Activated naive CD4-positive, alpha-beta T cell treated with anti-CD3 and anti-CD28 coated beads for 36 hours (primary cell): Measurements from ENCODE around the gene EPHA6. TPM values are rescaled to one million over a fixed set of nuclear protein-coding genes. Genes with fewer than 3 reads are reported as not detected.
"Not testable (repeated sequence)": the region's sequence is repeated elsewhere in the genome, so short reads cannot be mapped to it uniquely, and the experiment has no call there.

ENCODE experiments used
- CTCF ChIA-PET: fragments of 350-600 bp; sonication (Branson Sonifier 250); formaldehyde crosslinking; loops from one replicate; lab custom pipeline; 2021; ENCODE audit warnings: antibody characterized with exemption; lab: Charles Lee
- DNase-seq: peaks from one replicate; pipeline ENCODE4 v3.0.0-alpha.2; 2020
- H3K27ac Mint-ChIP-seq: one replicate; pipeline ENCODE4 v1.8.0; 2021; ENCODE audit warnings: mild to moderate bottlenecking, mixed read lengths
- H3K27me3 Mint-ChIP-seq: one replicate; pipeline ENCODE4 v1.8.0; 2021; ENCODE audit warnings: low read depth, mixed read lengths
- H3K36me3 Mint-ChIP-seq: one replicate; pipeline ENCODE4 v1.8.0; 2021; ENCODE audit warnings: low read depth, mixed read lengths
- H3K4me1 Mint-ChIP-seq: one replicate; pipeline ENCODE4 v1.8.0; 2021; ENCODE audit warnings: low read depth, mixed read lengths
- H3K4me3 Mint-ChIP-seq: one replicate; pipeline ENCODE4 v1.8.0; 2021; ENCODE audit warnings: mild to moderate bottlenecking, moderate library complexity, mixed read lengths
- H3K9me3 Mint-ChIP-seq: one replicate; pipeline ENCODE4 v1.8.0; 2021; ENCODE audit warnings: mixed read lengths
- intact Hi-C: fragments of 100-400 bp; cut with micrococcal nuclease; formaldehyde crosslinking; loops from one replicate; pipeline ENCODE4 v1.15.1; 2023
- total RNA-seq, 2 experiments: library from RNA; stranded (reverse); gene quantifications; one replicate each; pipeline ENCODE4 v1.2.3, GENCODE V29; 2021

Gene EPHA6
- total RNA-seq, 2 experiments from 2014 or later, result not detected

DNA sequence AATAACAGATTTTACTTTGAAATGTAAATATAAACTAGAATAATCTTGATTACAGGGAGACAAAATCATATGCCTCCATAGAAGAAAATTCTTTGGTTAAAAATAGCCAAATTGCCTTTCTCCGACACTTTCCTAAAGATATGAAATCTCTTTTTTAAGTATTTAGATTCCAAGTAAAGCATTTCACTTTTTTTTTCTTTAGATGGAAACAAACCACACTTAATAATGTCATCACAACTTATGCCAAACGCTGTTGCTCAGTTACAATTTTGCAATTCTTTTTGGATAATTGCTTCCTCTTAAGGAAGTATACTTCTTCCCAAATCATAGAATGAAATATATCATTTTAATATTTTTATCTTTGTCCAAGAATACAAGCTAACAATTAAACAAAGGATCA lies 656.1 kb downstream of the EPHA6 start:
- no peak for DNase-seq
- no peak overlapping the region for H3K4me3 Mint-ChIP-seq
- H3K4me1 Mint-ChIP-seq, result no peaks in the 10 kb centered on the region
- no peaks in the 10 kb centered on the region for H3K9me3 Mint-ChIP-seq
- H3K27ac Mint-ChIP-seq, result no peak overlapping the region
- no peaks in the 10 kb centered on the region for H3K36me3 Mint-ChIP-seq
- CTCF ChIA-PET, result no interaction called here
- intact Hi-C loops, result no loop called here
- no peaks in the 10 kb centered on the region for H3K27me3 Mint-ChIP-seq

DNA sequence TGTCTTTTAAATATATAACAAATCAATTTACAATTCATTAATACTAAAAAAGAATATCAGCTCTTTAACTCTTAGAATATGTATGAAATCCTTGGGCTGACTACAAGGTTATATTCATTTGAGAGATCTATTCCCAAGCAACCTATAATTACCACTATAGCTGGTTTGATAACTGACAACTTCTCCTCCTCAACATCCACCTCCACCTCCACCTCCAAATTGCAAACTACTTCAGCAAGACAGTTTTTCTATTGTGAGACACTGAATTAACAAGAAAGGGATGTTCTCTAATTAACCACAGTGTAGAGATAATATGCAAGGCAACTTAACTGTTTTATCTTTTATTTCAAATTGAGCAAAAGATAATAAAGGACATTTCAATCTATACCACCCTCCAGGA lies 665.3 kb downstream of the EPHA6 start:
- Mint-ChIP-seq H3K9me3 (no peaks in the 10 kb centered on the region), H3K36me3 (no peaks in the 10 kb centered on the region), H3K27ac (no peak overlapping the region), H3K27me3 (no peaks in the 10 kb centered on the region), H3K4me3 (no peak overlapping the region), H3K4me1 (no peaks in the 10 kb centered on the region)
- CTCF ChIA-PET, result no interaction called here
- intact Hi-C loops, result no loop called here
- DNase-seq, result no peak

DNA sequence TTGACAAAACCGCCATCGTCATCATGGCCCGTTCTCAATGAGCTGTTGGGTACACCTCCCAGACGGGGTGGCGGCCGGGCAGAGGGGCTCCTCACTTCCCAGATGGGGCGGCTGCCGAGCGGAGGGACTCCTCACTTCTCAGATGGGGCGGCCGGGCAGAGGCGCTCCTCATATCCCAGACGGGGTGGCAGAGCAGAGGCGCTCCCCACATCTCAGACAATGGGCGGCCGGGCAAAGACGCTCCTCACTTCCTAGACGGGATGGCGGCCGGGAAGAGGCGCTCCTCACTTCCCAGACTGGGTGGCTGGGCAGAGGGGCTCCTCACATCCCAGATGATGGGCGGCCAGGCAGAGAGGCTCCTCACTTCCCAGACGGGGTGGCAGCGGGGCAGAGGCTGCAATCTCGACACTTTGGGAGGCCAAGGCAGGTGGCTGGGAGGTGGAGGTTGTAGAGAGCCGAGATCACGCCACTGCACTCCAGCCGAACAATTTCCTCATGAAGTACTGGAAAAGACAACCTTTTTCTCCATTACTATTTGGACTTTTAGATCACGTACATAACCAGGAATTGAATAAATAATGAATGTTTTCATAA lies 666.4 kb downstream of the EPHA6 start:
- DNase-seq, CTCF ChIA-PET, H3K27me3 Mint-ChIP-seq, H3K36me3 Mint-ChIP-seq, intact Hi-C loops, H3K27ac Mint-ChIP-seq, H3K4me1 Mint-ChIP-seq, H3K4me3 Mint-ChIP-seq, H3K9me3 Mint-ChIP-seq: not testable (repeated sequence)

DNA sequence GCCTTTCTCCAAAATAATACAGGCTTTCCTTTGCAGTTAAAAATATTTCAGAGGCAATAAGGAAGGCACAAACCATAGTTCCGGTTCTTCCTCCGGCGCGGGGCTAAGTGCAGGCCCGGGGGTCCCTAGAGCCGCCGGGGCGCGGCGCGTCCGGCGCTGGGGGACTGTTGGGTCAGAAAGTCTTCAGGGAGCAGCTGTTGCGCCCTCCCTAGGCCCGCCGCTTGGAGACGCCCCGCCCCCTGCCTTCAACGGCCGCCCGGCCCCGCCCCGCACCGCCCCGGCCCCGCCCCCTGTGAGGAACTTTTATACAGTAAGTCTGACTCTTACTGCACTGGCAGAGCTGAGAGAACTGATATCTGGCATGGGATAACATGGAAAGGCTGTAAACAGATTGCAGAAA lies 667.0 kb downstream of the EPHA6 start:
- no peaks in the 10 kb centered on the region for H3K4me1 Mint-ChIP-seq
- no peak for DNase-seq
- H3K9me3 Mint-ChIP-seq, result no peaks in the 10 kb centered on the region
- intact Hi-C loops, result no loop called here
- H3K36me3 Mint-ChIP-seq, result no peaks in the 10 kb centered on the region
- CTCF ChIA-PET, result no interaction called here
- H3K27me3 Mint-ChIP-seq, result no peaks in the 10 kb centered on the region
- H3K4me3 Mint-ChIP-seq, result no peak overlapping the region
- H3K27ac Mint-ChIP-seq, result no peak overlapping the region

DNA sequence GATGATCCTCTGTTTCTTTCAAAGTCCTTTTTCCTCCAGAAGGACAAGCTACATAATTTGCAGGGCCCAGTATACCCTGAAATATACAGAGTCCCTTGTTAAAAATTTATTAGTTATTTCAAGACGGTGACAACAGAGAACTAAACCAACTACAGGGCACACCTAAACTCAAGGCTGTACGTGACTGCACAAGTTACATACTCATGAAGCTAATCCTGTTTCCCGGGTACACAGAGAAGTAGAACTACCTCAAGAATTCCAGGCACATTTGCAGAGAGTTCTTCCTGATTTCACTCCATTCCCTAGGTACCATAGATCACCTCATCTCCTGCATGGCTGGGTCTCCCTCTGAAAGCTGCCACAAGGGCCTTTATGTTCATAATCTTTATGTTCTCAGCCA lies 670.8 kb downstream of the EPHA6 start:
- no peaks in the 10 kb centered on the region for H3K9me3 Mint-ChIP-seq
- intact Hi-C loops, result no loop called here
- no peaks in the 10 kb centered on the region for H3K27me3 Mint-ChIP-seq
- no peak overlapping the region for H3K27ac Mint-ChIP-seq
- no peak overlapping the region for H3K4me3 Mint-ChIP-seq
- H3K4me1 Mint-ChIP-seq, result no peaks in the 10 kb centered on the region
- CTCF ChIA-PET, result no interaction called here
- no peaks in the 10 kb centered on the region for H3K36me3 Mint-ChIP-seq
- no peak for DNase-seq

DNA sequence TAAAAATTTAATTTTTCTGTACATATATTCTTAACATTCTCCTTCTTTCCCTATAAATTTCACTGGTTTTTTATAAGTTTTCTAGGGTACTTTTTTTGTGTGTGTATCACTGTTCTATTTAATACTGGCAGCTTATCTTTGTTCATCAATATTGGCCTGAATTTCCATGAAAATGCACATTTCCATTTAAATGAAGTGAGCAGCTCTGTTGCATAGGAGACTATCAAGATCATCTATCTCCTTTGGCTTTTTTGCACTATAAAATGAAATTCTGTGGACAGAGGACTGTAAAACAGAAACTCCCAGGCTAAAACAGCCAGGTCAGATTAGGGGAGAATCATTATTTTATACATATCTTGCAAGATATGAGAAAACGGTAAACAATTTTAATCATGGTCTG lies 673.2 kb downstream of the EPHA6 start:
- H3K4me3 Mint-ChIP-seq, result no peak overlapping the region
- no peaks in the 10 kb centered on the region for H3K9me3 Mint-ChIP-seq
- no peak overlapping the region for H3K27ac Mint-ChIP-seq
- DNase-seq, result no peak
- H3K36me3 Mint-ChIP-seq, result no peaks in the 10 kb centered on the region
- H3K27me3 Mint-ChIP-seq, result no peaks in the 10 kb centered on the region
- intact Hi-C loops, result no loop called here
- no peaks in the 10 kb centered on the region for H3K4me1 Mint-ChIP-seq
- CTCF ChIA-PET, result no interaction called here

DNA sequence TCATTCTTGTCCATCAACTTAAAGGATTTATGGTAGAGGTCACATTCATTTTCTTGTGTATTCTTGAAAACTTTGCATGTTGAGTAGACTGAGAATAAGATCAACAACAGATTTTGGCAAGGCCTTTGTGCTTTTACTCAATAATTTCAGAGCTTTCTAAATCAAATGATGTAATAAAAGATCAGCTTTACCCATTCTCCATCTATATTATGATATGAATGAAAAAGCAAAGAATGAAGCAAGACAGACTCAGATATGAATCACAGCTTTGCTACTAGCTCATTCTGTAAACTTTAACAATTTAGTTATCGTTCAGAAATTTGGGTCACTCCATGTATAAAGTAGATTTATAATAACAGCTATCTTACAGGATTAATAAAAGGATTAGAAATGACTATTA lies 674.3 kb downstream of the EPHA6 start:
- intact Hi-C loops, result no loop called here

DNA sequence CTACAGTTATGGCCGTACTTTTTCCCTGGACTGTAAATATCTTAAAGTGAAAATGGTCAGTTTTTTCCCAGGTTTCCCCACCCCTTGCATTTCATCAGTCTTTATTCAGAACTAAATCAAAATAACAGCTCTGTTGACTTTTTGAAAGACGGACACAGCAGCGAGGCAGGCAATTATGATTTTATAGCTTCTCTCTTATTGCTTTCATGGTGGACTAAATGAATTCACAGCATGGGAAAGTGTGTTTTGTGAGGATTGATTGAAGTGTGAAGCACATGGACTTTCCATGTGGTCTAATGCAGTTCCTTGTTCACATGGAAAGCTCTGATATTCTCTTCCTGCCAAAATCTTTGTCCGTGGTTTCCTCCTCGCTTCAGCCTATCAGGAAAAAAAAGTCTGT lies 681.5 kb downstream of the EPHA6 start:
- Mint-ChIP-seq H3K36me3 (no peaks in the 10 kb centered on the region), H3K9me3 (no peaks in the 10 kb centered on the region), H3K27ac (no peak overlapping the region), H3K4me1 (no peaks in the 10 kb centered on the region), H3K4me3 (no peak overlapping the region), H3K27me3 (no peaks in the 10 kb centered on the region)
- CTCF ChIA-PET, result interaction anchor here (0.6 kb wide), 1 partner anchor 103 kb away, joined by 3 read pairs; no protein-coding TSS in a partner anchor
- no peak for DNase-seq
- intact Hi-C loops, result no loop called here

More for the DNA sequence above, 674.3 kb downstream of the EPHA6 start:
- Mint-ChIP-seq H3K4me3 (no peak overlapping the region), H3K27me3 (no peaks in the 10 kb centered on the region), H3K4me1 (no peaks in the 10 kb centered on the region), H3K27ac (no peak overlapping the region), H3K9me3 (no peaks in the 10 kb centered on the region), H3K36me3 (no peaks in the 10 kb centered on the region)
- CTCF ChIA-PET, result no interaction called here
- no peak for DNase-seq

DNA sequence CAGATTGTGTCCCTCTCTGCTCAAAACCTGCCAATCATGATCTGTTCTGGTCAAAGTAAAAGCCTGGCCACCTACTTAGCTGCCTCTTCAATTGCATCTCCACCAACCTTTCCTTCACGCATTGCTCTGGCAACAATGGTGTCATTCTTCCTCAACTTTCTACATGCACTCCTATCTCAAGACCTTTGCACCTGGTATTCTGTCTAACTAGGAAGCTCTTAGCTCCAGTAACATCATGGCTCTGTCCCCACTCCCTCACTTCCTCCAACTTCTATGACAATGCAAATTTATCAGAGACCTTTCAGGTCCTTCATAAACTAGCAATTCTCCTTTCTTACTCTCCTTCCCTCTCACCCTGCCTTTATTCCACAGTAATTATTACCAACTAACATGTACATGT lies 682.7 kb downstream of the EPHA6 start:
- intact Hi-C loops, result no loop called here
- no peaks in the 10 kb centered on the region for H3K4me1 Mint-ChIP-seq
- no peaks in the 10 kb centered on the region for H3K27me3 Mint-ChIP-seq
- H3K4me3 Mint-ChIP-seq, result no peak overlapping the region
- no peak for DNase-seq
- CTCF ChIA-PET, result no interaction called here
- H3K9me3 Mint-ChIP-seq, result peaks cover 4% of the 10 kb centered on the region
- no peaks in the 10 kb centered on the region for H3K36me3 Mint-ChIP-seq
- H3K27ac Mint-ChIP-seq, result no peak overlapping the region

DNA sequence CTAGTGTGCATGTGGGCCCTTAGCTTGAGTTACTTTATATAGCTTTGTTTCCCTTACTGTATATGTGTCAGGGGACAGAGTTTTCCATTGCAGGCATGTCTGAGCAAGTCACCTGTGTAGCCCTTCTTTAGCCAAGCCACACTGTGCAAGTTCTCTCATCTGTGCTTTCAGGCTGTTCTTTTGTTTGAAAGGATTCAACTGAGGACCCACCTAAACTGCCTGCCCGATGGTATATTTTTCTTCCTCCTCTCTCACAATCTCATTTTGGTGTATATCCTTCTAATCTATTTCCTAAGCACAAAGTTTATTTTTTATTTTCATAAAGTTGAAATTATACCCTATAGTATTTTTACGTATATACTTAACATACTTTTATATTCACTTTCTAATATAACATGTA lies 690.1 kb downstream of the EPHA6 start:
- Mint-ChIP-seq H3K27ac (no peak overlapping the region), H3K27me3 (no peaks in the 10 kb centered on the region), H3K4me3 (no peak overlapping the region), H3K4me1 (no peaks in the 10 kb centered on the region), H3K36me3 (no peaks in the 10 kb centered on the region), H3K9me3 (peaks cover 31% of the 10 kb centered on the region)
- intact Hi-C loops, result no loop called here
- CTCF ChIA-PET, result no interaction called here
- DNase-seq, result no peak

DNA sequence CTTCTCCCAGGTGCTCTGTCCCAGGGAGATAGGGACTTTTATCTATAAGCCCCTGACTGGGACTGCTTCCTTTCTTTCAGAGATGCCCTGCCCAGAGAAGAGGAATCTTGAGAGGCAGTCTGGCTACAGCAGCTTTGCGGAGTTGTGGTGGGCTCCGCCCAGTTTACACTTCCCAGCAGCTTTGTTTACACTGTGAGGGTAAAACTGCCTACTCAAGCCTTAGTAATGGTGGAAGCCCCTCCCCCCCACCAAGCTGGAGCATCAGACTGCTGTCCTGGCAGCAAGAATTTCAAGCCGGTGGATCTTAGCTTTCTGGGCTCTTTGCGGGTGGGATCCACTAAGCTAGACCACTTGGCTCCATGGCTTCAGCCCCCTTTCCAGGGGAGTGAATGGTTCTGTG lies 696.4 kb downstream of the EPHA6 start:
- CTCF ChIA-PET, result no interaction called here

DNA sequence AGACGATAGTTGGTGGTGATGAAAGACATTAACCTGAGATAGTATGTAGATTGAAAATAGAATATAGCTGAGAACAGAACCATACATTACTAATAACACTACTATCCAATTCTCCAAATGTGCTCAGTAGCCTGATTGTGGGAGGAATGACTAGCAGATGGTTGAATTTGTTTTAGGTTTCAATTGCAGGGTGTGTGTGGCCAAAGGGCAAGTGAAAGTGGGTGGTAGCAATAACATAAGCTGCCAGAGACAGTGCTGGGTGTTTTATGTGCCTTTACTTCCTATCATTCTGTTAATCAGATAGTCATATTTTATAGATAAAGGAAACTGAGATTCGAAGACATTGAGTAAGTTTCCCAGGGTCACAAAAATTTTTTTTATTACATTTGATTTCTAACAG lies 700.7 kb downstream of the EPHA6 start:
- Mint-ChIP-seq H3K27me3 (no peaks in the 10 kb centered on the region), H3K36me3 (no peaks in the 10 kb centered on the region), H3K4me1 (no peaks in the 10 kb centered on the region), H3K27ac (no peak overlapping the region), H3K4me3 (no peak overlapping the region), H3K9me3 (no peaks in the 10 kb centered on the region)
- intact Hi-C loops, result no loop called here
- CTCF ChIA-PET, result no interaction called here
- no peak for DNase-seq

More for the DNA sequence above, 696.4 kb downstream of the EPHA6 start:
- Mint-ChIP-seq H3K36me3 (no peaks in the 10 kb centered on the region), H3K4me1 (no peaks in the 10 kb centered on the region), H3K27me3 (no peaks in the 10 kb centered on the region), H3K27ac (no peak overlapping the region), H3K4me3 (no peak overlapping the region), H3K9me3 (peaks cover 14% of the 10 kb centered on the region)
- no peak for DNase-seq
- intact Hi-C loops, result no loop called here

DNA sequence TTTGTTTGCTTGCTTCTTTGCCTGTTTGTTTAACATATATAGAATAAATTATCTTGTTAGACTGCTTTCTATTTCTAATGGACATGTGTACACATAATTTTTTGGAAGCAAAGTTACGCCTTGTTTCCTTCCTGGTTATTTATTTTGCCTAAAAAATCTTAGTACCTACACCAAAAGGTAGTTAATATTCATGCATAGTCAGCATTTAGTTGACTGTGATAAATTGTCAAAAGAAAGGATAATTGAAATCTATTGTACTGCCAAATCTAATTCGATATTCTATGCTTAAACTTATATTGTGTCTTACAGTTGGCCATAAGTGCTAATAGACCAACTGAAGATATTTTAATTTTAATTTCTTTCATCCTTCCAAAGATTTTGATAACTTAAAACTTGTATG lies 716.3 kb downstream of the EPHA6 start:
- no peaks in the 10 kb centered on the region for H3K9me3 Mint-ChIP-seq
- no peak overlapping the region for H3K4me3 Mint-ChIP-seq
- H3K36me3 Mint-ChIP-seq, result no peaks in the 10 kb centered on the region
- CTCF ChIA-PET, result no interaction called here
- no peak for DNase-seq
- H3K4me1 Mint-ChIP-seq, result no peaks in the 10 kb centered on the region
- H3K27me3 Mint-ChIP-seq, result no peaks in the 10 kb centered on the region
- intact Hi-C loops, result no loop called here
- no peak overlapping the region for H3K27ac Mint-ChIP-seq
